ENCODE results near the gene SOX5.

DNA sequence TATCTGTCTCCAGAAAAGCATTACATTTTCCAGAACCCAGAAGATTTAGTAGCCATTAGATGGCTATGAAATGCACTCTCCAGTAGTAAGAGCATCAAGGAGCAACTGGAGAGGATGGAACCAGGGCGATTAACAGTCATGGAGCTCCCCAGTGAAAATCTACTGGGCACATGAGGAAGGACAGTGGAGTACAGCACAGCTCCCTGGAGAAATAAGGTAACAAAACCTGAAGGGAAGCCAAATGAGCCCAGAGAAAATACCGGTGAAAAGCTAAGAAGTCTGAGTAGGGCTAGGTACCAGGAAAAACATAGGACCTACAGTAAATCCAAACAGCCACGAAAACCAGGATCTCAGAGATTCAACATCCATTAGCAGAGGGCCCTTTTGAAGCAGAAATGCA is 21.6 kb downstream of the SOX5 start:
- TF ChIP-seq GATA3 (IDR thresholded peaks at IDR 0.05; ENCODE audit: low read depth, low read length) (no peak), GATA2 (IDR thresholded peaks at IDR 0.05; ENCODE audit: low read depth, low read length) (no peak)
